Cardiac muscle cell (in vitro differentiated cells and primary cell): ENCODE data around the gene BTRC. TPM values are rescaled to one million over a fixed set of nuclear protein-coding genes. Genes with fewer than 3 reads are reported as not detected.

Experiments used
- DNase-seq, 2 donors: peaks; one replicate each; pipeline versions ENCODE4 v3.0.0 to v3.0.0-alpha.2; 2010 to 2017; ENCODE audit warnings: low read depth in 1 of 2, low spot score in 1 of 2
- H3K27ac ChIP-seq: fragments of 200-600 bp; sonication (generic); 2 replicates; pipeline ENCODE4 v1.5.1; 2016
- H3K27me3 ChIP-seq: fragments of 200-600 bp; sonication (generic); 2 replicates; pipeline ENCODE4 v1.6.0; 2016; ENCODE audit warnings: control low read depth
- H3K36me3 ChIP-seq: fragments of 200-600 bp; sonication (generic); 2 replicates; pipeline ENCODE4 v1.5.1; 2016; ENCODE audit warnings: control low read depth
- H3K4me1 ChIP-seq: fragments of 200-600 bp; sonication (generic); 2 replicates; pipeline ENCODE4 v1.8.1; 2017; ENCODE audit warnings: low read depth, mild to moderate bottlenecking, mixed run types
- H3K4me3 ChIP-seq: fragments of 200-600 bp; sonication (generic); 2 replicates; pipeline ENCODE4 v1.5.1; 2016; ENCODE audit warnings: mild to moderate bottlenecking
- H3K9me3 ChIP-seq: fragments of 200-600 bp; sonication (generic); 2 replicates; pipeline ENCODE4 v1.5.1; 2017; ENCODE audit warnings: low read depth, mild to moderate bottlenecking, control low read depth
- polyA plus RNA-seq: library from polyadenylated mRNA; unstranded; fragments of >200 nt; fragmentation: Nextera tagmentation; extraction: Ambion mirVana; gene quantifications from 2 replicates; pipeline ENCODE4 v1.2.1, GENCODE V29; 2016
- total RNA-seq: library from RNA; depleted of rRNA; stranded (reverse); fragments of >200 nt; gene quantifications from 2 replicates; pipeline ENCODE4 v1.2.3, GENCODE V29; 2016
- TF ChIP-seq, protein P1 (sequence below): IDR thresholded peaks from 2 replicates; pipeline ENCODE4 v1.5.1; 2012; ENCODE audit warnings: low read depth, mild to moderate bottlenecking, low read length

Gene BTRC
- total and polyA plus RNA-seq, 2 experiments from 2014 or later, result 14.0 to 22.3 TPM

DNA sequence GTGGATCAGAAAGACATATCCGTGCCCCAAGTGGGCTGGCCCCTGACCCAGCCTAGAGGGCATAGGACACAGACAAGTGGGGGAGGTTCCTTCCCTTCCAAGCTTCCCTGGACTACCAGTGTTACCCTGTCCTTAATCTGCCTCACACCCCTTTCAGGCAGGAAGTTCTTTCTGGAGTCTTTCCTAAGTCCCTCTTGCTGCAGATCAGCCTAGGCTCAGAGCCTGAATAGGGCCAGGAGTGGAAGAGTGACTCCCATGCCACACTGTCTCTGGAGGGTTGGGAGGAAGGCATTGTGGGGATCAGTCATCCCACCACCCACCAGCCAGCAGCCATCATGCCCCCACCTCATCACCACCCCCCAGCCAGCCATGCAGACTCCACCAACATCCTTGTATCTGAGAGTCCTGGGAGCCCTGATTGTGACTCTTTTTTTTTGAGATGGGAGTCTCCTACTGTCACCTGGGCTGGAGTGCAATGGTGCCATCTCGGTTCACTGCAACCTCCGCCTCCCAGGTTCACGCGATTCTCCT, 211.5 kb downstream of the BTRC start:
- no peak overlapping the region for H3K27ac ChIP-seq
- TF ChIP-seq, protein P1, sequence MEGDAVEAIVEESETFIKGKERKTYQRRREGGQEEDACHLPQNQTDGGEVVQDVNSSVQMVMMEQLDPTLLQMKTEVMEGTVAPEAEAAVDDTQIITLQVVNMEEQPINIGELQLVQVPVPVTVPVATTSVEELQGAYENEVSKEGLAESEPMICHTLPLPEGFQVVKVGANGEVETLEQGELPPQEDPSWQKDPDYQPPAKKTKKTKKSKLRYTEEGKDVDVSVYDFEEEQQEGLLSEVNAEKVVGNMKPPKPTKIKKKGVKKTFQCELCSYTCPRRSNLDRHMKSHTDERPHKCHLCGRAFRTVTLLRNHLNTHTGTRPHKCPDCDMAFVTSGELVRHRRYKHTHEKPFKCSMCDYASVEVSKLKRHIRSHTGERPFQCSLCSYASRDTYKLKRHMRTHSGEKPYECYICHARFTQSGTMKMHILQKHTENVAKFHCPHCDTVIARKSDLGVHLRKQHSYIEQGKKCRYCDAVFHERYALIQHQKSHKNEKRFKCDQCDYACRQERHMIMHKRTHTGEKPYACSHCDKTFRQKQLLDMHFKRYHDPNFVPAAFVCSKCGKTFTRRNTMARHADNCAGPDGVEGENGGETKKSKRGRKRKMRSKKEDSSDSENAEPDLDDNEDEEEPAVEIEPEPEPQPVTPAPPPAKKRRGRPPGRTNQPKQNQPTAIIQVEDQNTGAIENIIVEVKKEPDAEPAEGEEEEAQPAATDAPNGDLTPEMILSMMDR, result no peak
- H3K9me3 ChIP-seq, result no peaks in the 10 kb centered on the region
- H3K4me1 ChIP-seq, result no peaks in the 10 kb centered on the region
- no peaks in the 10 kb centered on the region for H3K36me3 ChIP-seq
- DNase-seq, result no peak
- H3K27me3 ChIP-seq, result peaks cover 3% of the 10 kb centered on the region
- no peak overlapping the region for H3K4me3 ChIP-seq

DNA sequence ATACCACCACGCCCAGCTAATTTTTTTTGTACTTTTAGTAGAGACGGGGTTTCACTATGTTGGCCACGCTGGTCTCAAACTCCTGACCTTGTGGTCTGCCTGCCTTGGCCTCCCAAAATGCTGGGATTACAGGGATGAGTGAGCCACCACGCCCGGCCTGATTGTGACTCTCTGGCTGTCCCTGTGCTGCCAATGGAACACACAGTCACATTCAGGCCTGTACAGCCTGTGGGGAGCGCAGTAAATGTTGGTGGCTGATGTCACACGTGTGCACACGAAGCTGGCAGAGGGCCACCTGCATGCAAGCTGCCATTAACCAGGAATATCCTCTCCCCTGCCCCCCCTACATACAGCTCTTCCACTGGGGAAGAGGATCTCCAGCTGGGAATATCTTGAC, 212.0 kb downstream of the BTRC start:
- TF ChIP-seq, protein P1, result no peak
- peaks cover 3% of the 10 kb centered on the region for H3K27me3 ChIP-seq
- no peak overlapping the region for H3K27ac ChIP-seq
- DNase-seq, result no peak
- H3K36me3 ChIP-seq, result no peaks in the 10 kb centered on the region
- no peak overlapping the region for H3K4me3 ChIP-seq
- no peaks in the 10 kb centered on the region for H3K9me3 ChIP-seq
- H3K4me1 ChIP-seq, result no peaks in the 10 kb centered on the region

DNA sequence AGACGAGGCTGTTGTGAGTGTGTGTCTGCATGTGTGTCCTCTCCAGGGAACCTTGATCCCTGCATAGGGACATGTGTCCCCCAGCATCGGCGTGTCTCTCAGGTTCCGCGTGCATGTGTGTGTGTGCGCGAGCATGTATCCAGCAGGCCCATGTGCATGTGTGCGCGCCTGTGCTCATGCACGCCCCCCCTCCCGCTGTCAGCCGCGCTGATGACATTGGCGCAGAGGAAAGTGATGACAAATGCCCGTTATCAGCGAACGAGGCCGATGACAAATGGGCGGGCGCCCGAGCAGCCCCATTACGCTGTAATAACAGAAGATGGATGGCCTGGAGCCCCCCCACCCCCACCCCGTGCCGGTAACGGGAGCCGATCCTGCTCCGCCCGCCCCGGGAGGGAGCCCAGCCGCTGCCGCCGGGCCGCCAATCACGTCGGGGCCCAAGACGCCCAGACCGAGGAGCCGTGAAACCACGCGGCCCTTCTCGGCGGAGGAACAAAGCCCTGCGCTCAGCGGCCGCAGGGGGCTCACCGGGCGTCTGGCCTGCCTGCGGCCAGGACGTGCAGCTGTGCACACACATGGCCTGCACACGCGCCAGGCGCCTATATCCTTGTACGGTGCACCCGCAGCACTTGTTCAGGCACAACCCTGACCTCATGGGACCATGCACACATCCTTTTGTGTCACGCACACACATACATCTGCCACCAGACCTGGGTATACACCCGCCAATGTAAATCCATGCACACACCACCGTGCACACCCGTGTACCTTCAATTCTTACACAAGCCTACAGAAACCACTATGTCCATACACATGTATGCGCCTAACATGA, 212.6 kb downstream of the BTRC start:
- Histone ChIP-seq H3K4me1 (no peaks in the 10 kb centered on the region), H3K9me3 (no peaks in the 10 kb centered on the region), H3K27me3 (peaks cover 3% of the 10 kb centered on the region), H3K4me3 (no peak overlapping the region), H3K36me3 (no peaks in the 10 kb centered on the region), H3K27ac (no peak overlapping the region)
- TF ChIP-seq, protein P1, result no peak
- DNase-seq, result peak; percentile 44 to 59

DNA sequence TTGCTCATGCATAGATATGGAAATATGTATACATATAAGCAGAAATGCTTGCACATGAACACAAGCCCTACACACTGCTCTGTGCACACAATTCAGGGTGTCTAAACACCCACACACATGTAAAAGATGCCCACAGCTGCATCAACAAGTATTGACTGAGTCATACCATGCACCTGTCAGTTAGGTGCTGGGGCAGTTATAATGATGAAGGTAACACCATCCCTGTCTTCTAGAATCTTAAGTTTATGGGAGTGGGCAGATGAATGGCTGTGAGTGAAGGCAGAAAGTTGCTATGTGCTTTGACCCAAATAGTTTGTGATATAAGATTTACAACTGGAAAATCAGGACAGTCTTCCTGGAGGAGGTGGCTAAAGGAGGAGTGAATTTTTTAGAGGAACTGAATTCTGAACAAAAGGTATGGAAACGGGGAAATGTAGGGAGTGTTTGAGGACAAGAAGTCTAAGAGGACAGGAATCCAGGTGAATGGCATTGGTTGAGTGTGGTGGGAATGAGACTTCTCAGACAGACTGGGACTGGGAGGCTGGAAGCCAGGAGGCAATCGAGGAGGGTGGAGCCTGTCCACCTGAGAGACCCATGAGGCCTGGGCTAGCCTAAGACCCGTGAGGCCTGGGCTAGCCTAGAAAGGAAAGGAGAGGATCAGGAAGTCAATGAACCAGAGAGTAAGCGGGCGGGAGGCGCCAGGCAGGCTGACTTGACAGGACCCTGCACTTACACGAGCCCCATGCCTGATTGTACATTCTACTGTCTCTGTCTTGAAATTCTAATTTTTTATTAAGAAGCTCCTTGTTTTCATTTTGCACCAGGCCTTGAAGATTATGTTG, 213.4 kb downstream of the BTRC start:
- Histone ChIP-seq H3K9me3 (no peaks in the 10 kb centered on the region), H3K36me3 (no peaks in the 10 kb centered on the region), H3K27ac (no peak overlapping the region), H3K4me3 (no peak overlapping the region), H3K27me3 (peaks cover 3% of the 10 kb centered on the region), H3K4me1 (no peaks in the 10 kb centered on the region)
- DNase-seq, result no peak
- TF ChIP-seq, protein P1, result no peak

DNA sequence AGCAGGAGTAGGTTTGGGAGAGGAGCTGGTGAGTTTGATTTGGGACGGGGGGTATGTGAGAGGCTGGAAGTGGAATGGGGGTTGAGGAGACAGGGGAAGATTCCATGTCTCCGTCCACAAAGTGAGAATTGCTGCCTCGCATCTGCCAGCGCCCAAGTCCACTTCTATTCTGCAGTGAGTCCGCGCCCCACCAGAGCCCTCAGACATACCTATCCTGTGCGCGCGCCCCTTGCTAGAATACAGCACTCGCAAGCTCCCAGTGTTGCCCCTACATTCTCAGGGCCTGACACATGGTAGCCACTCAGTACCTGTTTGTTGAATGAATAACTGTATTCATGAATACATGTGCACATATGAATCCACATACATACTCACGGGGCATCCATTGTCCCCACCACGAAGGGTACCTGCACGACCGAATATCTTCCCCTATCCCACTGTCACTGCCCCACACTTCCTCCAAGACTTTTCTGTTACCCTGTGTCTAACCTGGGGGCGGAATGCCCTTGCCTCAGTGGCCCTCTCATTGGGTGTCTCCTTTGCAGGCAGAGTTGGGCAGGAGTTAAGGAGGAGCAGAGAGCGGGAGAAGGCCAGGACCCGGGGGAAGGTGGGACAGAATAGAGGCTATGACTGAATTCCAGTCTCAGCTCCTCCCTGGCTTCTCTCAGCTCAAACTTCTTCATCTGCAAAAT, 214.2 kb downstream of the BTRC start:
- no peak overlapping the region for H3K27ac ChIP-seq
- no peaks in the 10 kb centered on the region for H3K9me3 ChIP-seq
- TF ChIP-seq, protein P1, result no peak
- H3K36me3 ChIP-seq, result no peaks in the 10 kb centered on the region
- DNase-seq, result no peak
- H3K4me3 ChIP-seq, result no peak overlapping the region
- H3K27me3 ChIP-seq, result peaks cover 3% of the 10 kb centered on the region
- H3K4me1 ChIP-seq, result no peaks in the 10 kb centered on the region
